ENCODE data around the gene NOS1.

DNA sequence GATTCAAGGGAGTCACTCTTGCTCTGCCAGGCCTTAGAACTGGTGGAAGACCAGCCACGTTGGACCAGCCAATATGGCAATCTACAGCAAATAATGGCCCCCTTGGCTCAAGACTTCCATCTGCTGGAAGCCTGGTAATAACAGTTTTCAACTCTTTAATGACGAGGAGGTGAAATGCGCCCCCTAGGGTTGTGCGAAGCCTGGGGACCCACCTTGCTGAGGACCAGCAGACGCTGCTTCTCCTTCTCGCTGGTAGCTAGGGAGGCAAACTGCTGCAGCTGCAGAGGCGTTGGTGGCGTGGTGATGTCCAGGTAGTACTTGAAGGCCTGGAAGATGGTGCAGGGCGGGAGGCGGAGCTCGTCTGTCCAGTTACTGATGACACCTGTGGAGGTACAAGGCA lies 129.7 kb downstream of the NOS1 start:
- TF ChIP-seq ARNTL (CRISPR knock-in tag; IDR thresholded peaks at IDR 0.05; ENCODE audit: borderline replicate concordance, low read depth) (no peak), ESRRG (CRISPR knock-in tag; IDR thresholded peaks at IDR 0.05) (no peak)
- TF ChIP-seq, protein P1, sequence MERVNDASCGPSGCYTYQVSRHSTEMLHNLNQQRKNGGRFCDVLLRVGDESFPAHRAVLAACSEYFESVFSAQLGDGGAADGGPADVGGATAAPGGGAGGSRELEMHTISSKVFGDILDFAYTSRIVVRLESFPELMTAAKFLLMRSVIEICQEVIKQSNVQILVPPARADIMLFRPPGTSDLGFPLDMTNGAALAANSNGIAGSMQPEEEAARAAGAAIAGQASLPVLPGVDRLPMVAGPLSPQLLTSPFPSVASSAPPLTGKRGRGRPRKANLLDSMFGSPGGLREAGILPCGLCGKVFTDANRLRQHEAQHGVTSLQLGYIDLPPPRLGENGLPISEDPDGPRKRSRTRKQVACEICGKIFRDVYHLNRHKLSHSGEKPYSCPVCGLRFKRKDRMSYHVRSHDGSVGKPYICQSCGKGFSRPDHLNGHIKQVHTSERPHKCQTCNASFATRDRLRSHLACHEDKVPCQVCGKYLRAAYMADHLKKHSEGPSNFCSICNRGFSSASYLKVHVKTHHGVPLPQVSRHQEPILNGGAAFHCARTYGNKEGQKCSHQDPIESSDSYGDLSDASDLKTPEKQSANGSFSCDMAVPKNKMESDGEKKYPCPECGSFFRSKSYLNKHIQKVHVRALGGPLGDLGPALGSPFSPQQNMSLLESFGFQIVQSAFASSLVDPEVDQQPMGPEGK (CRISPR knock-in tag; IDR thresholded peaks at IDR 0.05; ENCODE audit: borderline replicate concordance): no peak
- TF ChIP-seq, protein P2, sequence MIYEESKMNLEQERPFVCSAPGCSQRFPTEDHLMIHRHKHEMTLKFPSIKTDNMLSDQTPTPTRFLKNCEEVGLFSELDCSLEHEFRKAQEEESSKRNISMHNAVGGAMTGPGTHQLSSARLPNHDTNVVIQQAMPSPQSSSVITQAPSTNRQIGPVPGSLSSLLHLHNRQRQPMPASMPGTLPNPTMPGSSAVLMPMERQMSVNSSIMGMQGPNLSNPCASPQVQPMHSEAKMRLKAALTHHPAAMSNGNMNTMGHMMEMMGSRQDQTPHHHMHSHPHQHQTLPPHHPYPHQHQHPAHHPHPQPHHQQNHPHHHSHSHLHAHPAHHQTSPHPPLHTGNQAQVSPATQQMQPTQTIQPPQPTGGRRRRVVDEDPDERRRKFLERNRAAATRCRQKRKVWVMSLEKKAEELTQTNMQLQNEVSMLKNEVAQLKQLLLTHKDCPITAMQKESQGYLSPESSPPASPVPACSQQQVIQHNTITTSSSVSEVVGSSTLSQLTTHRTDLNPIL (CRISPR knock-in tag; IDR thresholded peaks at IDR 0.05; ENCODE audit: low read depth): no peak

Measured in SK-N-SH treated with all-trans-retinoic acid at 6 μM for 48 hours (cell line).